NAMALWA (cell line): ENCODE data around the gene MTM1.

ENCODE experiments used
- DNase-seq: peaks from one replicate; pipeline ENCODE4 v3.0.0-alpha.2; 2015; ENCODE audit warnings: low spot score

The MTM1 gene

DNA sequence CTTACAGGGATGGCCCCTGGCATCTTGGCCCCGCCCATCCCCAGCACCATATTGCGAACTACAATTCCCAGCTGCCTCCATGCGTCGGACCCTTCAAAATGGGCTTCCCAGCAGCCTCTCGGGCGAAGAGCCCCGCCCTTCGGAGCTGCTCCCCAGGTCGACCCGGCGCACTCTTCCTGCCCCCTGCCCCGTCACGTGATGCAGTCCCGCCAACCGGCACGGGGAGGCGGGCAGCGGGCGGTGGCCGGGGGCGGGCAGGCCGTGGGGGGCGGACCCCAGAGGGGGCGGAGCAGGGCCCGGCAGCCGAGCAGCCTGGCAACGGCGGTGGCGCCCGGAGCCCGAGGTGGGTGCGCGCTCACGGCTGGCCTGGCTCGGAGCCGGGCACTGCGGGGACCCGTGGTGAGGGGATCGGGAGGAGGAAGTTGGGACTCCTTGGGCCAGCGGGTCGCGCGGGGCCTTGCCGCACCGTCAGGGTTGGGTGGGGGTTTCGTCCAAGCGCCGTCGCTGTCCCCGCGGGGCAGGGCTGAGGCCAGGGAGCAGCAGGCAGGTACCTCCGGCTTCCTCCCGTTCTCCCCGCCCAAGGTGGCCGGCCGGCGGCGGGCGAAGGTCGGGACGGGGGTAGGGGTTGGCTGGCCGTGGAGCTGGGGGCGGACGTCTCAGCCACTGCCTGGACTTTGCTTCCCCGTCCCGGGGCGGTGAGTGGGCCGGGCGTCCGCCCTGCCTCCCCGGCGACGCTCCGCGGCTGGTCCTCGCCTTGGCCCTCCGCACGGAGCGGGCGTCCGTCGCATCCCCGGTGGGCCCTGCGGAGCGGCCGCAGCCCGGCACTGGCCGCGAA, at the start of gene MTM1:
MTM1 (plus strand) TSS at position 302 of the 835 bp plus-strand sequence. CDS start 23,994 bp downstream, outside the sequence.
- peak; percentile 94 for DNase-seq

DNA sequence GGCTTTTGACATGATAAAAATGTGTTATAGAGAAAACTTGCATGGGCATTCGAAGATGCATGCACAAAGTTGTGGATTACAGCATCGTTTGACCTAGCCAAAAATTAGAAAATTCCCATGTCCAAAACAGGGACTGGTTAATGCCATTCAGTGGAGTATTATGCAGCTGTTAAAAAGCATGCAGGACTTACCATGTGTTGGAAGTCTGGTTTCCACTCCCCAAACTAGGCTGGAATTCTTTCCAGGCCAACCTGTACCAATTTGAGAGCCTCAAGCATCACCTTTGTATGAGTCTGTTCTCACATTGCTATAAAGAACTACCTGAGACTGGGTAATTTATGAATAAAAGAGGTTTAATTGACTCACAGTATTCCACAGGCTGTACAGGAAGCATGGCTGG, 45.9 kb upstream of the MTM1 start:
- DNase-seq = no peak

DNA sequence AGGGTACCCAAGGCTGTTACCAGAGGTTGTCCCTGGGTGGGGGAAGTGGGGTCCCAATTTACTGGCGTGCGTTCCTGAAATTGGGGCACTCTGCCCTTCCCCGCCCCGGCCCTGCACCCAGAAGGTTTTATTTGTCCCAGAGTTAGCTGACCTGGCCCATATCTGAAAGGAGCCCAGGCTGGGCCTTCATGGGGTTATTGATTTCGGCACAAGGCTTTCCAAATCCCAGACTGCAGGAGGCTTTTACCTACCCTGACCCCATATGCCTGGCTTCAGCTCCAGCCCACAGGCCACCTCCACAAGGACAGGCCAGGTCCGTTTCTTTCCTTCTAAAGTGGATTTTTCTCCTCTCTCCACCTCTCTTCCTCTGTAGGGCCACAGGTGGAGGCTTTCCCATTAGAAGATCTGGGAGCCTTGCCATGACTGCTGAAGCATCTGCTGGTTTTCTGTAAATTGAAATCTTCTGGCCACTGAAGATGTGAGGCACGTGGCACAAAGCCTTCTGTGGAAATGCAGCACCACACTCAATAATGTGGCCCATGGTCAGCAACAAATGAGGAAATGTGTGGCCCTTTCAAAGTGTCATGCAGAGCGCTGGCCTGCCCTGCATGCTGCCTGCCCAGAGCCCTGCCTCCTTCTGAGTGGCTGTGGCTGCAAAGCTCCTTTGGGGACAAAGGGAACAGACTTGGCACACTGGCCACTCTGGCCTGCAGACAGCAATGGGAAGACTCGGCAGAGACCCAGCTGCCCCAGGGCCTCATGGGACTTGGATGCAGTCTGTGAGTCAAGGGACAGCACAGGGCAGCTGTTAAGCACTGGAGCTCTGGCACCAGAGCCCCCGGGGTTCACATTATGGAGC, 43.1 kb upstream of the MTM1 start:
- DNase-seq = no peak

DNA sequence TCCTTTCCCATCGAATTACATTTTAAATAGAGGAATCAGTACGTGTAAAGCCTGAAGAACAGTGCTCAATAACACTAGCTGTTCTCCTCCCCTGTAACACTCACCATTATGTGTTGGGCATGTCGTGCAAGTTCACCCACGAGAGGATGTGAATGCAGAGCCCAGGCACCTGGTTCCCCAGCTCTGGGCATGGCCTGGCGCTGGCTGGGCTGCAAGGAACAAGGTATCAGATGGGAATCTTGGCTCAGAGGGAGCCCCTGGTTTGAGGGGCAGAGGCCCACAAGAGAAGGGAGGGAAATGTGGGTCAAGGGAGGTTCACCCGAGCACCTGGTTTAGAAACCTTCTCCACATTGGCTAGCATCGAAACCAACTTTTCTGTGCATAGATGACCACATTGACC, 41.7 kb upstream of the MTM1 start:
- no peak for DNase-seq

GRCh38 chrX:150527108-150527507, 41.3 kb upstream of the MTM1 start:
- DNase-seq = no peak

DNA sequence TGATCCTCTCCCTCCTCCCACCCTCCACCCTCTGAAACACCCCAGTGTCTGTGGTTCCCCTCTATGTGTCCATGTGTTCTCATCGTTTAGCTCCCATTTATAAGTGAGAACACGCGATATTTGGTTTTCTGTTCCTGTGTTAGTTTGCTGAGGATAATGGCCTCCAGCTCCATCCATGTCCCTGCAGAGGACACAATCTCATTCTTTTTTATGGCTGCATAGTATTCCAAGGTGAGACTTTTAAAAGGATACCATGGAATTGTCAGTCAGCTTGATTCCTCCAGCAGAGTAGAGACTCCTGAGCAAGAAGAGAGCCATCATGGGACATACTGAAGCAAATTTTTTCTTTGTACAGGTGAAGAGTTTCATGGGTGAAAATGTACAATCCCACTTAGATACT, 38.8 kb upstream of the MTM1 start:
- no peak for DNase-seq

DNA sequence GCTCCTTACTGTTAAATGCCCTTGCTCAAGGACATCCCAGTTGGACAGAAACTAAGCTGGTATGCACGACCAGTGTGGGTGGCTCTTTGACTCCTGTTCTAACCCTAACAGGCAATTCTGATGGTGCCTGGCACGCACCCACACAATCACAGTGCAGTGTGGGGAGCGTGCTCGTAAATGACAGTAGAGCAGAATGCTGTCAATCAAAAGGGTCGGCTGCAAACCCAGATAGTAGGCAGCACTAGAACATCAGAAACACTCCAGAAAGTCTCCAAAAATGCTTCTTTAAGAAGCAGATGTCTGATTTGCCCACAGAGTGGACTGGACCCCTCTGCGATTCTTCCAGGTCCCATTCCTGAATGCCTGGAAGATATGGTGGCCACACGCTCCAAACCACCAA, 37.6 kb upstream of the MTM1 start:
- DNase-seq = no peak

GRCh38 chrX:150531467-150531866, 37.0 kb upstream of the MTM1 start:
- no peak for DNase-seq

GRCh38 chrX:150533863-150534262, 34.6 kb upstream of the MTM1 start:
- DNase-seq = no peak

DNA sequence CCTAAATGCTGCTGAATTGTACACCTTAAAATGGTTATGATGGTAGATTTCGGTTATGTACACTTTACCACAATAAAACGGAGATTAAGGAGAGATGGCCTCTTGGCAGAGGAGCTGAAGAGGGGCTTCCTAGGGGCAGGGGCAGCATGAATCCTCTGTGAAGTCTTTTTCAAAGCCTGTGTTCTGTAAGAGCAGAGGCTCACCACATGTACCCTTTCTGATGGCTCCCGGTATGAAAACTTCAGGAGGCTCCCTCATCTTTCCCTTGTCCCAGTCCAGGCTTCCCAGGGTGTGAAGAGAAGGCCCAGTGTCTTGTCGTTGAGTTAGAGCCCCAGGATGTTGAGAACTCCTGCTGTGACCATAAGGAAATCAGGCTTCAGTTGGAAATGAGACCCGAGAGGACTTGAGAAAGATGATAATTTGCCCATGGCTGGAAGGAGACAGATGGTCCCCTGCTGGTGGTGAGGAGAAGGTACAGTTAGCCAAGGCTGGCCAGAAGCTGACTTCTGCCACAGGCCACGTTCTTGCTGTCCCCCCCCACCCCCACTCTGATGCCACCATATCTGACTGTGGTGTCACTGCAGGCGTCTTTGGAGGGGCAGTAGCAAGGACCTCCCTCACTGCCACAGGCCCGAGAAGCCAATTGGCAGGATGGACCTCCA, 31.8 kb upstream of the MTM1 start:
- peak; percentile 9 for DNase-seq

- DNase-seq = no peak
Measured at GRCh38 chrX:150537851-150538250, 30.6 kb upstream of the MTM1 start.

GRCh38 chrX:150540965-150541364, 27.5 kb upstream of the MTM1 start:
- no peak for DNase-seq

- no peak for DNase-seq
Measured at GRCh38 chrX:150542846-150543229, 25.6 kb upstream of the MTM1 start.

DNA sequence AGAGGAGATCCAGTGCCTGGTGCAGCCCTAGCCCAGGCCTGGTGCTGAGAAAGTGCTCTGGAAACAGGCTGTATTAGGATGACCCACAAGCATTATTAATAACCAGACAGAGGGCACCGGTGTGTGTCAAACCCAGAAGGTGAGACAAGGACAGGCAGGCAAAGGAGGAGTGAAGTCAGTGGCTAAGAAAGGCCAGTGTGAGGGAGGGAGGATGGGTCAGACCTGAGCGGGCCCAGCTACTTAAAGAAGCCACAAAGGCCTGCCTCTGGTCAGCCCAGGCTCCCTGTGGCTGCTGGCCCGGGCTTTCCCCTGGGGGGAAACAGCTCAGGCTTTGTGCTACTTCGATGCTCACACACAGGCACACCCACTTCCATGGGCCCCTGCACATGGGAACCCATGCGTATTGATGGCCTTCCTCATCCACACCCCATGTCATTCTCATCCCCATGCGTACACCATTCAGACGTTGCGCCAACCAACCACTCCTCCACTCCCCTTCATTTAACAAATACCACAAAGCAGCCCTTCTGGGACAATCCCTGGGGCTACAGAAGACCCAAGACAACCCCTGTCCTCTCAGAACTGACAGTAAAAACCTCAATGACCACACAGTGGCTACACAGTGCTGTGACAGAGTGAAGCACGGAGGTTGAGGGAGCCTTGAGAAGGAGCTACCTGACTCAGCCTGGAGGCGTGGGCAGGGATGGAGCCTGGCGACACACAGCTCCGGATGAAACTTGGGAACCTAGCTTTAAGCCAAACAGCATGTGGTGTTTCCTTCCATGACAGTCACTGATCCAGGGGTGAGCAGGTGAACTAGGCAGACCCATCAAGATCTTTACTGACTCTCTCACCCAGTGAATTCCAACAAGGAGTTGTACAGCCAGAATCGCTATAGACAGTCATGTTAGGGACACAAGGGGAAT, 24.9 kb upstream of the MTM1 start:
- no peak for DNase-seq

GRCh38 chrX:150544222-150544787, 24.1 kb upstream of the MTM1 start:
- no peak for DNase-seq

DNA sequence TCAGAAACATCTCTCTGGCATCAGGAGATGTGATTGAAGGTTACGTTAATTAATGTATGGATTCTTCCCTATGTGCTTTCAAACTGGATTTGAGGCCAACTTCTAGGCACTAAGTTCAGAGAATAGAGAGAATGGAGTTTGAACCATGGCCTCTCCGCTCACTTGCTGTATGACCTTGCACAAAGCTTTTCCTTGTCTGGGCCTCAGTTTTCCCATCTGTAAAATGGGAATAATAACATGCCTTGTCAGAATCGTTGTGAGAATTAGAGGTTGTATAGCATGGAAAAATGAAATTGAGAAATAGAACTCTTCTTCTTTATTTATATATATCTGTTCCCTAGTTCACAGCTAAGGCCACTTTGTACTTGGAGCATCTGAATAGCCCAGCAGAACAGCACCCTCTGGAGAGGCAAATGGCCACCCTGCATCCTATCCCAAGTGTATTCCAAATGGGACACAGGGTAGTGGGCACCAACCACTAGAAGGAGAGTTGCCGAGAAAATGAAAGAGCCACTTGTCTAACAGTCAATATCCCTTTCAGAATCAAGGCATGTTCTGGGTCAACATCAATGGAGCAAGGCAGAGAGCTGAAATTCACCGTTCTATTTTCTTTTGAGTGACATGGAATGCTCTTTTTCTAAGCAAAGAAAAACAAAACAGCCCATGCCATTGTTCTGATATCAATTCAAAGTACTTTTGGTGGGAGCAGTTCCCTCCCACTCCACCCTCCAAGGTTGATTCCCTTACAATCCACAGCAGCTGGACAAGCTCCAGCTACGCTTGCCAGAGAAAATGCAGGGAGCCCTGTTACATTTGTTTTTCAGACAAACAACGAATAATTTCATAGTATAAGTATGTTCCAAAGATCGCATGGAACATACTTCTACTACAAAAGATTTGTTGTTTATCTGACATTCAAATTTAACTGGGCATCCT, 23.3 kb upstream of the MTM1 start:
- no peak for DNase-seq

- no peak for DNase-seq
Measured at GRCh38 chrX:150546711-150547153, 21.7 kb upstream of the MTM1 start.

- no peak for DNase-seq
Measured at GRCh38 chrX:150547375-150548115, 20.9 kb upstream of the MTM1 start.

GRCh38 chrX:150548251-150548650, 20.2 kb upstream of the MTM1 start:
- DNase-seq = no peak
